HEK293 (cell line): ENCODE data around the gene CLMN.

ENCODE experiments used
- CTCF ChIA-PET: fragments of 350-600 bp; formaldehyde crosslinking; extraction: SDS; loops from one replicate; lab custom pipeline; 2021; ENCODE audit warnings: antibody characterized with exemption; lab: Yijun Ruan, JAX
- POLR2A ChIA-PET: fragments of 300-600 bp; formaldehyde crosslinking; extraction: SDS; loops from one replicate; lab custom pipeline; 2020; ENCODE audit warnings: antibody characterized with exemption, inconsistent platforms; lab: Yijun Ruan, JAX
- H3K27ac ChIP-seq: fragments of 200-500 bp; sonication (Bioruptor generic); 2 replicates; pipeline ENCODE4 v1.5.1; 2014; ENCODE audit warnings: low read depth, low read length, control low read depth, inconsistent platforms; ENCODE audit errors: extremely low read depth
- H3K36me3 ChIP-seq, 2 experiments: fragments of 200-500 bp in 1 of 2; sonication (Bioruptor generic) in 1 of 2; 1 replicate in 1 of 2; 2 replicates in 1 of 2; pipeline ENCODE4 v1.5.1; 2014 to 2017; ENCODE audit warnings: inconsistent platforms in 2 of 2, low read length in 2 of 2; ENCODE audit not compliant: control insufficient read depth in 2 of 2, insufficient read depth in 1 of 2
- H3K4me1 ChIP-seq: fragments of 200-500 bp; sonication (Bioruptor generic); 2 replicates; pipeline ENCODE4 v1.5.1; 2014; ENCODE audit warnings: mild to moderate bottlenecking, low read length, inconsistent platforms; ENCODE audit not compliant: control insufficient read depth, insufficient read depth
- H3K4me3 ChIP-seq: 2 replicates; pipeline ENCODE4 v1.5.1; 2011; ENCODE audit warnings: low read depth, mild to moderate bottlenecking, control low read depth, low read length, moderate library complexity
- H3K9me3 ChIP-seq: fragments of 200-500 bp; sonication (Bioruptor generic); 2 replicates; pipeline ENCODE4 v1.5.1; 2014; ENCODE audit warnings: low read depth, low read length, inconsistent platforms; ENCODE audit not compliant: control insufficient read depth, insufficient read depth
- FEZF1 ChIP-seq: fragments of 450-650 bp; formaldehyde crosslinking; IDR thresholded peaks from 2 replicates; pipeline ENCODE4 v1.5.1; 2016; ENCODE audit warnings: missing biosample characterization, missing genetic modification characterization
- GLI2 ChIP-seq: fragments of 450-650 bp; formaldehyde crosslinking; IDR thresholded peaks from 2 replicates; pipeline ENCODE4; 2017; ENCODE audit warnings: missing biosample characterization, missing genetic modification characterization, low read depth, borderline replicate concordance
- GLIS2 ChIP-seq: fragments of 450-650 bp; formaldehyde crosslinking; IDR thresholded peaks from 2 replicates; pipeline ENCODE4 v1.5.1; 2016; ENCODE audit warnings: missing biosample characterization, missing genetic modification characterization
- HOXD13 ChIP-seq: sonication (generic); formaldehyde crosslinking; IDR thresholded peaks from 2 replicates; pipeline ENCODE4 v1.8.0; 2022; ENCODE audit warnings: missing genetic modification reagents, borderline replicate concordance
- IKZF3 ChIP-seq: fragments of 450-650 bp; IDR thresholded peaks from 2 replicates; pipeline ENCODE4 v1.5.0; 2018; ENCODE audit warnings: missing biosample characterization, mild to moderate bottlenecking, missing genetic modification characterization, moderate library complexity
- INSM2 ChIP-seq: fragments of 450-650 bp; formaldehyde crosslinking; IDR thresholded peaks from 2 replicates; pipeline ENCODE4 v1.5.1; 2016; ENCODE audit warnings: missing biosample characterization, missing genetic modification characterization
- KLF16 ChIP-seq: fragments of 450-650 bp; formaldehyde crosslinking; IDR thresholded peaks from 2 replicates; pipeline ENCODE4 v1.5.1; 2017; ENCODE audit warnings: missing biosample characterization, missing genetic modification characterization
- OVOL3 ChIP-seq: fragments of 450-650 bp; formaldehyde crosslinking; IDR thresholded peaks from 2 replicates; pipeline ENCODE4 v1.5.1; 2016; ENCODE audit warnings: missing biosample characterization, missing genetic modification characterization
- REPIN1 ChIP-seq: fragments of 450-650 bp; formaldehyde crosslinking; IDR thresholded peaks from 2 replicates; pipeline ENCODE4 v1.5.1; 2017; ENCODE audit warnings: missing biosample characterization, missing genetic modification characterization, low read depth
- ZBTB49 ChIP-seq: fragments of 450-650 bp; formaldehyde crosslinking; IDR thresholded peaks from 2 replicates; pipeline ENCODE4 v1.5.1; 2016; ENCODE audit warnings: missing biosample characterization, missing genetic modification characterization, low read depth
- ZBTB7A ChIP-seq: fragments of 450-650 bp; formaldehyde crosslinking; IDR thresholded peaks from 2 replicates; pipeline ENCODE4 v1.5.1; 2016; ENCODE audit warnings: low read depth, missing biosample characterization, missing genetic modification characterization
- ZFHX2 ChIP-seq: fragments of 450-650 bp; formaldehyde crosslinking; conservative IDR thresholded peaks from 2 replicates; pipeline ENCODE4 v1.5.1; 2016; ENCODE audit warnings: missing biosample characterization, missing genetic modification characterization
- ZNF184 ChIP-seq: fragments of 450-650 bp; IDR thresholded peaks from 2 replicates; pipeline ENCODE4 v1.5.1; 2018; ENCODE audit warnings: missing biosample characterization, mild to moderate bottlenecking, missing genetic modification characterization
- ZNF2 ChIP-seq: fragments of 450-650 bp; formaldehyde crosslinking; IDR thresholded peaks from 2 replicates; pipeline ENCODE4 v1.5.1; 2016; ENCODE audit warnings: missing biosample characterization, missing genetic modification characterization
- ZNF266 ChIP-seq: fragments of 450-650 bp; formaldehyde crosslinking; IDR thresholded peaks from 2 replicates; pipeline ENCODE4 v1.5.1; 2016; ENCODE audit warnings: missing biosample characterization, missing genetic modification characterization, low read depth
- ZNF433 ChIP-seq: fragments of 450-650 bp; formaldehyde crosslinking; IDR thresholded peaks from 2 replicates; pipeline ENCODE4 v1.5.1; 2016; ENCODE audit warnings: missing biosample characterization, missing genetic modification characterization, low read depth
- ZNF473 ChIP-seq: fragments of 450-650 bp; formaldehyde crosslinking; IDR thresholded peaks from 2 replicates; pipeline ENCODE4 v1.5.1; 2017; ENCODE audit warnings: missing biosample characterization, missing genetic modification characterization
- ZNF501 ChIP-seq: fragments of 450-650 bp; formaldehyde crosslinking; IDR thresholded peaks from 2 replicates; pipeline ENCODE4 v1.5.1; 2016; ENCODE audit warnings: missing biosample characterization, missing genetic modification characterization
- ZNF530 ChIP-seq: fragments of 450-650 bp; formaldehyde crosslinking; IDR thresholded peaks from 2 replicates; pipeline ENCODE4 v1.5.1; 2016; ENCODE audit warnings: low read depth, missing biosample characterization, missing genetic modification characterization
- ZNF548 ChIP-seq: fragments of 450-650 bp; formaldehyde crosslinking; IDR thresholded peaks from 2 replicates; pipeline ENCODE4 v1.5.1; 2016; ENCODE audit warnings: missing biosample characterization, missing genetic modification characterization
- ZNF560 ChIP-seq: fragments of 450-650 bp; formaldehyde crosslinking; IDR thresholded peaks from 2 replicates; pipeline ENCODE4 v1.5.1; 2017; ENCODE audit warnings: missing biosample characterization, missing genetic modification characterization, borderline replicate concordance
- ZNF585B ChIP-seq: fragments of 450-650 bp; formaldehyde crosslinking; IDR thresholded peaks from 2 replicates; pipeline ENCODE4 v1.5.1; 2016; ENCODE audit warnings: missing biosample characterization, missing genetic modification characterization
- ZNF791 ChIP-seq: fragments of 450-650 bp; formaldehyde crosslinking; IDR thresholded peaks from 2 replicates; pipeline ENCODE4 v1.5.1; 2016; ENCODE audit warnings: missing biosample characterization, missing genetic modification characterization
- ZSCAN16 ChIP-seq: fragments of 450-650 bp; formaldehyde crosslinking; IDR thresholded peaks from 2 replicates; pipeline ENCODE4 v1.5.1; 2016; ENCODE audit warnings: missing biosample characterization, missing genetic modification characterization
- ZSCAN18 ChIP-seq: fragments of 450-650 bp; formaldehyde crosslinking; IDR thresholded peaks from 2 replicates; pipeline ENCODE4 v1.5.1; 2016; ENCODE audit warnings: missing biosample characterization, missing genetic modification characterization

The CLMN gene

GRCh38 chr14:95353007-95353406 is 33.3 kb upstream of the CLMN start (continued):
- TF ChIP-seq ZNF266 (tag by site-specific recombination) (0 out of 2 replicates have a peak, but pooled peaks have one; percentile 39), INSM2 (tag by site-specific recombination) (no peak), ZNF530 (no peak), ZNF560 (0 out of 2 replicates have a peak, but pooled peaks have one; percentile 20), ZSCAN16 (no peak), ZNF791 (tag by site-specific recombination) (no peak), ZSCAN18 (tag by site-specific recombination) (no peak), ZNF585B (no peak), ZNF501 (tag by site-specific recombination) (no peak), GLIS2 (tag by site-specific recombination) (no peak), KLF16 (tag by site-specific recombination) (no peak), ZBTB7A (tag by site-specific recombination) (no peak), HOXD13 (CRISPR knock-in tag) (no peak), ZNF184 (no peak), ZNF2 (tag by site-specific recombination) (no peak), OVOL3 (tag by site-specific recombination) (no peak), GLI2 (tag by site-specific recombination) (no peak), ZBTB49 (tag by site-specific recombination) (no peak), REPIN1 (no peak)

GRCh38 chr14:95352481-95352880 is 32.8 kb upstream of the CLMN start:
- Histone ChIP-seq H3K9me3 (no peaks in the 10 kb centered on the region), H3K27ac (no peak overlapping the region), H3K36me3 (no peaks in the 10 kb centered on the region), H3K4me1 (no peaks in the 10 kb centered on the region)
- POLR2A ChIA-PET, result no interaction called here
- TF ChIP-seq ZSCAN18 (tag by site-specific recombination) (no peak), IKZF3 (tag by site-specific recombination) (no peak), FEZF1 (tag by site-specific recombination) (no peak), ZNF548 (tag by site-specific recombination) (no peak), ZNF473 (tag by site-specific recombination) (no peak), ZFHX2 (tag by site-specific recombination) (no peak), KLF16 (tag by site-specific recombination) (no peak), ZNF433 (no peak), ZNF501 (tag by site-specific recombination) (no peak)
- TF ChIP-seq, all 188 proteins: peak for 0
- no peak overlapping the region for H3K4me3 ChIP-seq
- CTCF ChIA-PET, result interaction anchor here (0.6 to 3.2 kb wide), 3 partner anchors 9 to 221 kb away, joined by 3 to 18 read pairs (median 8); no protein-coding TSS in a partner anchor
